Fibroblast of lung (primary cell): Measurements from ENCODE around the gene EFEMP1. TPM values are rescaled to one million over a fixed set of nuclear protein-coding genes. Genes with fewer than 3 reads are reported as not detected.
A peak's percentile ranks its signal among the peaks of the same experiment; 100 is the strongest.

Experiments used
- DNase-seq, 2 donors: peaks; one replicate each; pipeline versions ENCODE4 v3.0.0 to v3.0.0-alpha.2; 2010; ENCODE audit warnings: low read depth in 2 of 2
- H2AFZ ChIP-seq: 2 replicates; pipeline ENCODE4 v1.5.1; 2012; ENCODE audit warnings: low read length, control low read depth, inconsistent platforms
- H3K27ac ChIP-seq: 2 replicates; pipeline ENCODE4 v1.5.1; 2011; ENCODE audit warnings: low read length, control low read depth; ENCODE audit not compliant: insufficient read depth
- H3K27me3 ChIP-seq: 2 replicates; pipeline ENCODE4 v1.5.1; 2011; ENCODE audit warnings: mild to moderate bottlenecking, low read length; ENCODE audit not compliant: control insufficient read depth, insufficient read depth
- H3K36me3 ChIP-seq: 2 replicates; pipeline ENCODE4 v1.5.1; 2011; ENCODE audit warnings: low read length; ENCODE audit not compliant: control insufficient read depth, insufficient read depth
- H3K4me1 ChIP-seq: 2 replicates; pipeline ENCODE4 v1.5.1; 2011; ENCODE audit warnings: low read length; ENCODE audit not compliant: control insufficient read depth, insufficient read depth; ENCODE audit errors: extremely low read depth
- H3K4me2 ChIP-seq: 2 replicates; pipeline ENCODE4 v1.5.1; 2011; ENCODE audit warnings: low read length, control low read depth; ENCODE audit not compliant: insufficient read depth; ENCODE audit errors: extremely low read depth
- H3K4me3 ChIP-seq, 4 experiments: fragments of 200-600 bp in 1 of 4; sonication (generic) in 1 of 4; replicated peaks in 1 of 4; 2 replicates each; pipeline ENCODE4 v1.5.1; 2011 to 2016; ENCODE audit warnings: low read length in 4 of 4, low read depth in 3 of 4, mild to moderate bottlenecking in 3 of 4, control low read depth in 2 of 4, inconsistent platforms in 1 of 4, mixed read lengths in 1 of 4; ENCODE audit not compliant: insufficient read depth in 1 of 4; ENCODE audit errors: control extremely low read depth in 1 of 4
- H3K79me2 ChIP-seq: 2 replicates; pipeline ENCODE4 v1.5.1; 2012; ENCODE audit warnings: mild to moderate bottlenecking, low read length, inconsistent platforms; ENCODE audit not compliant: control insufficient read depth, insufficient read depth
- H3K9ac ChIP-seq: 2 replicates; pipeline ENCODE4 v1.5.1; 2011; ENCODE audit warnings: mild to moderate bottlenecking, low read length, control low read depth; ENCODE audit not compliant: insufficient read depth
- H3K9me3 ChIP-seq: 2 replicates; pipeline ENCODE4 v1.5.1; 2012; ENCODE audit warnings: low read depth, low read length; ENCODE audit not compliant: control insufficient read depth, insufficient read depth
- H4K20me1 ChIP-seq: 2 replicates; pipeline ENCODE4 v1.5.1; 2011; ENCODE audit warnings: low read length; ENCODE audit not compliant: control insufficient read depth, insufficient read depth; ENCODE audit errors: extremely low read depth
- EZH2 ChIP-seq: IDR thresholded peaks from 2 replicates; pipeline ENCODE4 v1.5.1; 2012; ENCODE audit warnings: low read length, control low read depth, mild to moderate bottlenecking; ENCODE audit errors: missing control alignments
- polyA plus RNA-seq, 2 donors: library from polyadenylated mRNA; depleted of rRNA in 1 of 2; stranded (reverse) in 1 of 2; unstranded in 1 of 2; fragments of >200 nt; gene quantifications; 2 replicates each; pipeline ENCODE4 v1.2.1, GENCODE V29; 2011 to 2012; ENCODE audit warnings: missing spikeins in 1 of 2
- total RNA-seq: library from RNA; depleted of rRNA; stranded (reverse); fragments of >200 nt; gene quantifications from 2 replicates; pipeline ENCODE4 v1.2.1, GENCODE V29; 2014
- TF ChIP-seq, protein P1 (sequence below), 2 donors: IDR thresholded peaks in 1 of 2; conservative IDR thresholded peaks in 1 of 2; 1 replicate in 1 of 2; 2 replicates in 1 of 2; pipeline ENCODE4 v1.5.1; 2011 to 2012; ENCODE audit warnings: low read length in 2 of 2, control low read depth in 1 of 2, inconsistent platforms in 1 of 2, low read depth in 1 of 2, mild to moderate bottlenecking in 1 of 2

Gene EFEMP1
- total and polyA plus RNA-seq, 2 donors (not counting 1 experiment from before 2014, with no cell fraction given) = 467 to 724 TPM

- H3K4me2 ChIP-seq = no peak overlapping the region
- peak in 1 of 2 donors; percentile 73 for DNase-seq
- TF ChIP-seq, protein P1, sequence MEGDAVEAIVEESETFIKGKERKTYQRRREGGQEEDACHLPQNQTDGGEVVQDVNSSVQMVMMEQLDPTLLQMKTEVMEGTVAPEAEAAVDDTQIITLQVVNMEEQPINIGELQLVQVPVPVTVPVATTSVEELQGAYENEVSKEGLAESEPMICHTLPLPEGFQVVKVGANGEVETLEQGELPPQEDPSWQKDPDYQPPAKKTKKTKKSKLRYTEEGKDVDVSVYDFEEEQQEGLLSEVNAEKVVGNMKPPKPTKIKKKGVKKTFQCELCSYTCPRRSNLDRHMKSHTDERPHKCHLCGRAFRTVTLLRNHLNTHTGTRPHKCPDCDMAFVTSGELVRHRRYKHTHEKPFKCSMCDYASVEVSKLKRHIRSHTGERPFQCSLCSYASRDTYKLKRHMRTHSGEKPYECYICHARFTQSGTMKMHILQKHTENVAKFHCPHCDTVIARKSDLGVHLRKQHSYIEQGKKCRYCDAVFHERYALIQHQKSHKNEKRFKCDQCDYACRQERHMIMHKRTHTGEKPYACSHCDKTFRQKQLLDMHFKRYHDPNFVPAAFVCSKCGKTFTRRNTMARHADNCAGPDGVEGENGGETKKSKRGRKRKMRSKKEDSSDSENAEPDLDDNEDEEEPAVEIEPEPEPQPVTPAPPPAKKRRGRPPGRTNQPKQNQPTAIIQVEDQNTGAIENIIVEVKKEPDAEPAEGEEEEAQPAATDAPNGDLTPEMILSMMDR (conservative IDR thresholded peaks at IDR 0.05 in 1 of 2, IDR thresholded peaks at IDR 0.05 in 1 of 2; ENCODE audit: low read depth in 1 of 2, low read length in 2 of 2) = no peak
- no peak for TF ChIP-seq EZH2
These were observed 66.6 kb downstream of the EFEMP1 start for GRCh38 chr2:55856936-55857335.

GRCh38 chr2:55848096-55848495 lies 75.5 kb downstream of the EFEMP1 start:
- Histone ChIP-seq H3K4me2 (no peak overlapping the region), H3K4me3 (no peak overlapping the region), H3K4me1 (peaks cover 5% of the 10 kb centered on the region), H3K27me3 (no peaks in the 10 kb centered on the region), H4K20me1 (no peaks in the 10 kb centered on the region), H3K9me3 (no peaks in the 10 kb centered on the region), H2AFZ (no peak overlapping the region), H3K9ac (no peak overlapping the region), H3K27ac (no peak overlapping the region), H3K36me3 (no peaks in the 10 kb centered on the region), H3K79me2 (no peaks in the 10 kb centered on the region)
- no peak for DNase-seq
- no peak for TF ChIP-seq EZH2
- TF ChIP-seq, protein P1 (conservative IDR thresholded peaks at IDR 0.05 in 1 of 2, IDR thresholded peaks at IDR 0.05 in 1 of 2; ENCODE audit: low read depth in 1 of 2, low read length in 2 of 2) = no peak

More at GRCh38 chr2:55856936-55857335, 66.6 kb downstream of the EFEMP1 start:
- Histone ChIP-seq H3K9me3 (no peaks in the 10 kb centered on the region), H3K4me1 (peaks cover 4% of the 10 kb centered on the region), H4K20me1 (no peaks in the 10 kb centered on the region), H3K4me3 (no peak overlapping the region), H3K79me2 (no peaks in the 10 kb centered on the region), H3K9ac (no peak overlapping the region), H3K27me3 (no peaks in the 10 kb centered on the region), H2AFZ (no peak overlapping the region), H3K36me3 (no peaks in the 10 kb centered on the region), H3K27ac (no peak overlapping the region)

- no peak for TF ChIP-seq EZH2
- TF ChIP-seq, protein P1 (conservative IDR thresholded peaks at IDR 0.05 in 1 of 2, IDR thresholded peaks at IDR 0.05 in 1 of 2; ENCODE audit: low read depth in 1 of 2, low read length in 2 of 2) = no peak
- no peaks in the 10 kb centered on the region for H3K27me3 ChIP-seq
- H3K36me3 ChIP-seq = no peaks in the 10 kb centered on the region
- H3K4me3 ChIP-seq = no peak overlapping the region
- no peak overlapping the region for H3K4me2 ChIP-seq
- no peak overlapping the region for H3K9ac ChIP-seq
- H2AFZ ChIP-seq = no peak overlapping the region
- H4K20me1 ChIP-seq = no peaks in the 10 kb centered on the region
- H3K4me1 ChIP-seq = peaks cover 12% of the 10 kb centered on the region
- H3K27ac ChIP-seq = no peak overlapping the region
- no peaks in the 10 kb centered on the region for H3K79me2 ChIP-seq
- DNase-seq = no peak
- no peaks in the 10 kb centered on the region for H3K9me3 ChIP-seq
These were observed 77.2 kb downstream of the EFEMP1 start for GRCh38 chr2:55846426-55846825.
